GM12878 (cell line): ENCODE measurements around the gene WFS1.

Source experiments
- CTCF ChIP-seq, 3 experiments: IDR thresholded peaks in 2 of 3; conservative IDR thresholded peaks in 1 of 3; 2 replicates each; pipeline ENCODE4 v1.5.1; 2011; ENCODE audit warnings: low read depth in 3 of 3, low read length in 3 of 3, mild to moderate bottlenecking in 3 of 3, control low read depth in 2 of 3, moderate library complexity in 2 of 3, inconsistent platforms in 1 of 3, mixed read lengths in 1 of 3; ENCODE audit not compliant: control insufficient read depth in 2 of 3, insufficient read depth in 1 of 3; ENCODE audit errors: extremely low read depth in 1 of 3
- EZH2 ChIP-seq: IDR thresholded peaks from 2 replicates; pipeline ENCODE4 v1.6.1; 2012; ENCODE audit warnings: low read depth, mild to moderate bottlenecking, control low read depth, inconsistent platforms, low read length, borderline replicate concordance; ENCODE audit not compliant: control insufficient read depth
- FOS ChIP-seq: IDR thresholded peaks from 3 replicates; pipeline ENCODE4 v1.6.1; 2011; ENCODE audit warnings: borderline replicate concordance; ENCODE audit not compliant: insufficient read length; ENCODE audit errors: extremely low read depth
- TAF1 ChIP-seq: IDR thresholded peaks from 2 replicates; pipeline ENCODE4 v1.6.1; 2011; ENCODE audit warnings: mild to moderate bottlenecking, low read depth, low read length, borderline replicate concordance
- TF ChIP-seq, protein P1 (sequence below): IDR thresholded peaks from 2 replicates; pipeline ENCODE4 v1.6.1; 2011; ENCODE audit warnings: low read depth, mild to moderate bottlenecking, low read length, moderate library complexity, borderline replicate concordance; ENCODE audit errors: extremely low read depth

DNA sequence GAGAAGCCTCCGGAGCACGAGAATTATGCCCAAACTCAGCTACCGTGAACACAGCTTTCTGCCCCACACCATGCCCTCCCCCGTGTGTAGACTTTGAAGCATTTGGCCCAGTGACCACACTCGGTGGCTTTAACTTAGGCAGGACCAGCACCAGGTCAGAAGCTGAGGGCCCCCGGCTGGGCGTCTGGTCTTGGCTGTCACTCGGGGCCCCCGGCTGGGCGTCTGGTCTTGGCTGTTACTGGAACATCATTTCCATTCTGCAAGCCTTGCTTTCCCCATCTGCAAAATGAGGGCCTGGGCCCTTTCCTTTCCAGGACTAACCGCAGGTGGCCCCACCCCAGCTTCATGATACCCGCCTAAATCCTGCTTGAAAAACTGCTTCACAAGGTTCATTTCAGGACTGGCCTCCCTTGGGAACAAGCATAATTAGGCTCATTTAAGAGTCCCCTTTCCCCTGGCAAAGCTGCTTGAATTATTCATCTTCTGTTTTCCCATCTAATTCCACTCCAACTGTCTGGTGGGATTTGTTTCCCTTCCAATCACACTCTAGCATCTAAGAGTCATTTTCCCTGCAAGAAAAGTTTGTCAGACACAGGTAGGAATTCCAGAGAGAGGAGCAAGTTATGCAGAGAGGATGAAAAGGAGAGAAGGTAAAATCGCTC is 82.5 kb downstream of the WFS1 start:
- TF ChIP-seq, protein P1, sequence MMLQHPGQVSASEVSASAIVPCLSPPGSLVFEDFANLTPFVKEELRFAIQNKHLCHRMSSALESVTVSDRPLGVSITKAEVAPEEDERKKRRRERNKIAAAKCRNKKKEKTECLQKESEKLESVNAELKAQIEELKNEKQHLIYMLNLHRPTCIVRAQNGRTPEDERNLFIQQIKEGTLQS, result no peak
- TF ChIP-seq CTCF (IDR thresholded peaks at IDR 0.05 in 2 of 3, conservative IDR thresholded peaks at IDR 0.05 in 1 of 3; ENCODE audit: control insufficient read depth in 2 of 3, extremely low read depth in 1 of 3, insufficient read depth in 1 of 3, low read depth in 3 of 3, low read length in 3 of 3) (no peak), EZH2 (no peak), TAF1 (no peak), FOS (no peak)
